HG02981 (cell line): ENCODE measurements around the gene SPI1.
A peak's percentile ranks its signal among the peaks of the same experiment; 100 is the strongest.

ENCODE experiments used
- ATAC-seq: cut with Tn5 transposase; IDR thresholded peaks from one replicate; pipeline ENCODE4 v1.9.1; 2021; ENCODE audit warnings: mild to moderate bottlenecking, moderate library complexity; ENCODE audit not compliant: unreplicated experiment

SPI1 gene

GRCh38 chr11:47407746-47408590 is 29.6 kb upstream of the SPI1 start, which contains the start of gene SLC39A13:
Gene SLC39A13 (plus strand): TSS chr11:47408590. CDS start chr11:47410095, 1,505 bp downstream.
- peak; percentile 77 for ATAC-seq

GRCh38 chr11:47406896-47407745 is 28.8 kb upstream of the SPI1 start:
- no peak for ATAC-seq

GRCh38 chr11:47403571-47403970 is 25.2 kb upstream of the SPI1 start:
- ATAC-seq = no peak

- ATAC-seq = no peak
Measured at GRCh38 chr11:47403135-47403534, 24.8 kb upstream of the SPI1 start.

GRCh38 chr11:47400768-47401279 is 22.5 kb upstream of the SPI1 start:
- ATAC-seq = no peak

GRCh38 chr11:47399860-47400767 is 21.8 kb upstream of the SPI1 start:
- ATAC-seq = no peak

GRCh38 chr11:47398551-47398950 is 20.2 kb upstream of the SPI1 start:
- no peak for ATAC-seq

- ATAC-seq = no peak
Measured at GRCh38 chr11:47398011-47398410, 19.7 kb upstream of the SPI1 start.

- ATAC-seq = no peak
Measured at GRCh38 chr11:47396049-47396320, 17.6 kb upstream of the SPI1 start.

GRCh38 chr11:47395223-47396048 is 17.1 kb upstream of the SPI1 start:
- ATAC-seq = no peak

- ATAC-seq = peak; percentile 54
Measured at GRCh38 chr11:47394322-47395222, 16.2 kb upstream of the SPI1 start.

- no peak for ATAC-seq
Measured at GRCh38 chr11:47394050-47394321, 15.6 kb upstream of the SPI1 start.

- no peak for ATAC-seq
Measured at GRCh38 chr11:47393163-47394049, 15.1 kb upstream of the SPI1 start.

- no peak for ATAC-seq
Measured at GRCh38 chr11:47392546-47393162, 14.3 kb upstream of the SPI1 start.

- no peak for ATAC-seq
Measured at GRCh38 chr11:47391711-47392432, 13.5 kb upstream of the SPI1 start.

- ATAC-seq = no peak
Measured at GRCh38 chr11:47391077-47391583, 12.8 kb upstream of the SPI1 start.

GRCh38 chr11:47390422-47390760 is 12.0 kb upstream of the SPI1 start:
- no peak for ATAC-seq
